Measurements from ENCODE around the gene RIPK1. TPM values are rescaled to one million over a fixed set of nuclear protein-coding genes. Genes with fewer than 3 reads are reported as not detected.

RIPK1 gene
- total and polyA plus RNA-seq, 10 of the 15 experiments (the other 5 are each of a cell fraction or from before 2014, with no cell fraction given): 1.6 to 11.2 (median 6.3) TPM

DNA sequence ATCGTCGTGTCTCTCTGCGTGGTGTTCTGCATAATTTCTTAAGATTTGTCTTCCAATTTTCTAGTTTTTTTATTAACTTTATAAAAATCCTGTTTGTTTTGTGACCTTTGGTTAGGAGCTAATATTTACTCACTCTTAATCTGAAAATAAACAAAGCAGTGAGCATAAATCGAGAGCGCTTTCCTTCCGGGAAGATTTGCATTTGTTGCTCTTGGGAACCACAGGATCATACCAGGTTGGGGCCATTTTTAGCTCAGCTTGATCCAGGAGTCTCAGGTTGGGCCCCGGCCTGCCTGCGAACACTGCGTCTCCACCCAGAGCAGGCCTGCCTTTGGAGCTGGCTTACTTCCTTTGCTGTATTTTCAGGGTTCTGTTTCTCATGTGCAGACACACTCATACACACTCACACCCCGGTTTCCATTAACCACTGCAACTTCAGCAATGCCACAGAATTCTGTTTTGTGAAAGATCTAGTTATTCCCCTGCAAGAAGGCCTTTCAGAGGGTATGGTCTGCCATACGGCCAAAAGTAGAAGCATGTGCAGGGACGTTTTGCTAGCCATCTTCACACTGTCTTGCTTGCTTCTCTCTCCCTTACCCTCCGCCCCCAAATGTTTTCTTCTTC is 67.5 kb downstream of the RIPK1 start:
- in situ Hi-C loops (cut with MboI) (no loop called here), intact Hi-C loops (cut with micrococcal nuclease; ENCODE audit: unreplicated experiment) (no loop called here)
- DNase-seq (ENCODE audit: low read depth, low spot score) (no peak), FAIRE-seq (no peak), ATAC-seq (no peak)
- H3K9me3 ChIP-seq (replicated peaks; ENCODE audit: control insufficient read depth, insufficient read depth, low read length): no peaks in the 10 kb centered on the region
- H3K4me1 ChIP-seq (ENCODE audit: control insufficient read depth, insufficient read depth, low read length): peaks cover 7% of the 10 kb centered on the region
- ChIA-PET RAD21 (ENCODE audit: unreplicated experiment) (no interaction called here), SMC1A (ENCODE audit: uncharacterized antibody, unreplicated experiment) (interaction anchor here (1.2 kb wide), 1 partner anchor 119 kb away, joined by 3 read pairs; no protein-coding TSS in a partner anchor), CTCF (interaction anchor here (0.7 to 2.1 kb wide), 2 partner anchors 9 to 66 kb away, joined by 3 to 9 read pairs; no protein-coding TSS in a partner anchor), POLR2A (interaction anchor here (0.6 kb wide), 1 partner anchor 323 kb away, joined by 6 read pairs; no protein-coding TSS in a partner anchor)
- no peak overlapping the region for H3K9ac ChIP-seq (ENCODE audit: control insufficient read depth, insufficient read depth, low read length)
- no peaks in the 10 kb centered on the region for H3K79me2 ChIP-seq (ENCODE audit: control insufficient read depth, insufficient read depth, low read length)
- 73% methylated on average over 13 of the region's 13 CpGs for WGBS (ENCODE audit: insufficient coverage, insufficient replicate concordance, low lambda C conversion rate, missing lambda C conversion rate)
- H3K36me3 ChIP-seq (ENCODE audit: control insufficient read depth in 2 of 2, insufficient read depth in 2 of 2, low read length in 1 of 2): no peaks in the 10 kb centered on the region
- TF ChIP-seq HCFC1 (IDR thresholded peaks at IDR 0.05; ENCODE audit: low read length) (no peak), PAX5 (IDR thresholded peaks at IDR 0.05; ENCODE audit: borderline replicate concordance, low read depth, low read length) (no peak), NRF1 (conservative IDR thresholded peaks at IDR 0.05; ENCODE audit: low read depth, low read length) (no peak), STAT3 (IDR thresholded peaks at IDR 0.05; ENCODE audit: low read depth, low read length) (no peak), RBBP5 (conservative IDR thresholded peaks at IDR 0.05) (no peak), IKZF1 (conservative IDR thresholded peaks at IDR 0.05) (no peak), SMAD5 (IDR thresholded peaks at IDR 0.05; ENCODE audit: low read depth) (no peak), HDGF (IDR thresholded peaks at IDR 0.05) (no peak), TCF12 (IDR thresholded peaks at IDR 0.05; ENCODE audit: low read depth, low read length) (no peak), CHD2 (IDR thresholded peaks at IDR 0.05; ENCODE audit: borderline replicate concordance, low read depth, low read length) (no peak), WRNIP1 (IDR thresholded peaks at IDR 0.05; ENCODE audit: borderline replicate concordance, low read depth, low read length) (no peak), FOS (IDR thresholded peaks at IDR 0.05; ENCODE audit: borderline replicate concordance, extremely low read depth, insufficient read length) (no peak)
- TF ChIP-seq, protein P1, sequence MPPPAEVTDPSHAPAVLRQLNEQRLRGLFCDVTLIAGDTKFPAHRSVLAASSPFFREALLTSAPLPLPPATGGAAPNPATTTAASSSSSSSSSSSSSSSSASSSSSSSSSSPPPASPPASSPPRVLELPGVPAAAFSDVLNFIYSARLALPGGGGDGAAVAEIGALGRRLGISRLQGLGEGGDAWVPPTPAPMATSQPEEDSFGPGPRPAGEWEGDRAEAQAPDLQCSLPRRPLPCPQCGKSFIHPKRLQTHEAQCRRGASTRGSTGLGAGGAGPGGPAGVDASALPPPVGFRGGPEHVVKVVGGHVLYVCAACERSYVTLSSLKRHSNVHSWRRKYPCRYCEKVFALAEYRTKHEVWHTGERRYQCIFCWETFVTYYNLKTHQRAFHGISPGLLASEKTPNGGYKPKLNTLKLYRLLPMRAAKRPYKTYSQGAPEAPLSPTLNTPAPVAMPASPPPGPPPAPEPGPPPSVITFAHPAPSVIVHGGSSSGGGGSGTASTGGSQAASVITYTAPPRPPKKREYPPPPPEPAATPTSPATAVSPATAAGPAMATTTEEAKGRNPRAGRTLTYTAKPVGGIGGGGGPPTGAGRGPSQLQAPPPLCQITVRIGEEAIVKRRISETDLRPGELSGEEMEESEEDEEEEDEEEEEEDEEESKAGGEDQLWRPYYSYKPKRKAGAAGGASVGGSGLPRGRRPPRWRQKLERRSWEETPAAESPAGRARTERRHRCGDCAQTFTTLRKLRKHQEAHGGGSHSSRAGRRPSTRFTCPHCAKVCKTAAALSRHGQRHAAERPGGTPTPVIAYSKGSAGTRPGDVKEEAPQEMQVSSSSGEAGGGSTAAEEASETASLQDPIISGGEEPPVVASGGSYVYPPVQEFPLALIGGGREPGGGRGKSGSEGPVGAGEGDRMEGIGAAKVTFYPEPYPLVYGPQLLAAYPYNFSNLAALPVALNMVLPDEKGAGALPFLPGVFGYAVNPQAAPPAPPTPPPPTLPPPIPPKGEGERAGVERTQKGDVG (CRISPR knock-in tag; IDR thresholded peaks at IDR 0.05): no peak
- no peak overlapping the region for H3K4me2 ChIP-seq (ENCODE audit: control insufficient read depth, insufficient read depth)
- no peak overlapping the region for H3K27ac ChIP-seq (ENCODE audit: control insufficient read depth, insufficient read depth)
- H3K27me3 ChIP-seq (replicated peaks in 1 of 2; ENCODE audit: control insufficient read depth in 2 of 2, insufficient read depth in 2 of 2, low read length in 1 of 2): no peaks in the 10 kb centered on the region
- H2AFZ ChIP-seq (ENCODE audit: control insufficient read depth, low read depth, low read length): no peak overlapping the region
- BruUV-seq (replicated peaks): no TSS peak
- H4K20me1 ChIP-seq (ENCODE audit: control insufficient read depth, insufficient read depth): no peaks in the 10 kb centered on the region
- H3K4me3 ChIP-seq: no peak overlapping the region

Data from GM12878 (cell line).